ENCODE data around the gene SLC35G2.
"Not testable (repeated sequence)": the region's sequence is repeated elsewhere in the genome, so short reads cannot be mapped to it uniquely, and the experiment has no call there.

Gene SLC35G2

DNA sequence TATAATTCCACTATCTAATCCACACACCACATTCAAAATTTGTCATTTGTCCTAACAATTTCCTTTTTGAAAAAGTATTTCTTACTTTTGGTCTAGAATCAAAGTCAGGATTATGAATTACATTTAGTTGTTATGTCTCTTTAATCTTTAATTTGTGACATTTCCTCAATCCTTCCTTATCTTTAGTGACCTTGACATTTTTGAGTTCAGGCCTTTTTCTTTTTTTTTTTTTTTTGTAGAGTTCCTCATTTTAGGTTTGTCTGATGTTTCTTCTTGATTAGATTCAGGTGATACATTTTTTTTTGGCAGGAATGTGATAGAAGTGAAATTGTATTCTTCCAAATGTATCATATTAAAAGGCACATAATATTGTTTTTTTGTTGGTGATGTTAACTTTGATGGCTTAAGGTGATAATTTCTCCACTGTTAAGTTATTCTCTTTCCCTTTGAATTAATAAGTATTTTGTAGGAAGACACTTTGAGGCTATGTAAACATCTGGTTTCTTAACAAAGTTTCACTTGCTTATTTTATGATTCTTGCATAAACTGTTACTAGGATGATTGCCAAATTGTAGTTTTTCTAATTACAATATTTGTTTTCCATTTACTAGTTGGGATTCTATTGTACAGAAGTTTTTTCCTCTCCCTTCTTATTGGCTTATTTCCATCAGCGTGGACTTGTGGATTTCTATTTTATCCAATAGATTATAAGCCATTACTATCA is 16.3 kb downstream of the SLC35G2 start:
- no peak for DNase-seq (ENCODE audit: low read depth)

DNA sequence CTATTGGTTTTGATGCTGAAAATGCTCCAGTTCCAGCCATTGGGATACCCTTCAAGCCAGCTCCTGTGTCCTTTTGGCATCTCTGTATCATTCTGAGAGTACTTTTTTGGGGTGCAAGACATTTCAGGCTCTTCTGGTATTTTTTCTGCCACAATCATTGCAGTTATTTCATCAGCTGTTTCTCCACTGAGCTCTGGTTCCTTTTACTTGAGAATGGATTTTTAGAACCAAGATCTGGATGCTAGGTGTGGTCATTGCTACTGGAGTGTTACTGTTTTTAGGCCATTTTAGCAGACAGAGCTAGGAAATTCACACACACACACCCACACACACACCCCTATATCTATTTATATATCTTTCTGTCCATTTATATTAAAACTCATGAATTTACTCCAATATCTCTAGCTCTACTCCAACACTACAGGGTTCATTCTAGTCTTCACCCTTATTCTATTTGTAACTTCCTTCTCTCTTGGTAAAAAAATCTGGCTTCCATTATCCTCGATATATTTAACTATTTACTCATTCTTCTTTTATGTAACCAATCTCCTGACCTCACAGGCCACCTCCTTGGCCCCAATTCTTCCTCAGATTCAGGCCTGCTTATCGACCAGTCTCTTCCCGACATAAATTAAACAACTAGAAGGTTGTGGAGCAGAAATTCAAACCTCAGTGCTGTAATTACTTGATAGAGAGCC is 17.0 kb downstream of the SLC35G2 start:
- no peak for DNase-seq (ENCODE audit: low read depth)

DNA sequence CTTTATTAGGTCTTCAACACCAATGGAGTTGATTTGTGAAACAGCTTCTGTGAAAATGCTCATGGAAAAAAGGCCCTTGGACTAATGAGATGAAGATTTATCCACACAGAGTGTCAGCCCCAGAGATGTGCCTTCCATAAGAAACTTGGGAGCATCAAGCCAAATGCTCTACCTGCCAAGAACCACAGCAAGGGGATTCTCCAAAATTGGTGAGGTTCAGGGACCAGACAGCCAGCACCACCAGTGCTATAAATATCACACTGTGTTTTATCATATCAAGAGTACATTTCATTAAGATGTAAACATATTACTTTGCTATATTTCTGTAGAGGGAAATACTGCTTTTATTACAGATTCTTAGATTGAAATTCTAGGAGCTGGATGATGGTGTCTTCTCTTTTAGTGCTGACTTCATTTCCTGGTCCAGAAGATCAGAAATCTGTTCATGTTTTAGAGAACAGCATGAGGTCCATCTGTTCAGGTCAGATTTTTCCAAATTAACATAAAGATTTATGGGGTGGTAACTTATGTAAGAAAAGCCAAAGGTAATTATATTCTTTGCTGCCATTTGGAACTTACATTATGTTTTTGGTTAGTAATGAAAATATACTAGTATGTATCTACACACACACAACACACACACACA is 17.7 kb downstream of the SLC35G2 start:
- no peak for DNase-seq (ENCODE audit: low read depth)

DNA sequence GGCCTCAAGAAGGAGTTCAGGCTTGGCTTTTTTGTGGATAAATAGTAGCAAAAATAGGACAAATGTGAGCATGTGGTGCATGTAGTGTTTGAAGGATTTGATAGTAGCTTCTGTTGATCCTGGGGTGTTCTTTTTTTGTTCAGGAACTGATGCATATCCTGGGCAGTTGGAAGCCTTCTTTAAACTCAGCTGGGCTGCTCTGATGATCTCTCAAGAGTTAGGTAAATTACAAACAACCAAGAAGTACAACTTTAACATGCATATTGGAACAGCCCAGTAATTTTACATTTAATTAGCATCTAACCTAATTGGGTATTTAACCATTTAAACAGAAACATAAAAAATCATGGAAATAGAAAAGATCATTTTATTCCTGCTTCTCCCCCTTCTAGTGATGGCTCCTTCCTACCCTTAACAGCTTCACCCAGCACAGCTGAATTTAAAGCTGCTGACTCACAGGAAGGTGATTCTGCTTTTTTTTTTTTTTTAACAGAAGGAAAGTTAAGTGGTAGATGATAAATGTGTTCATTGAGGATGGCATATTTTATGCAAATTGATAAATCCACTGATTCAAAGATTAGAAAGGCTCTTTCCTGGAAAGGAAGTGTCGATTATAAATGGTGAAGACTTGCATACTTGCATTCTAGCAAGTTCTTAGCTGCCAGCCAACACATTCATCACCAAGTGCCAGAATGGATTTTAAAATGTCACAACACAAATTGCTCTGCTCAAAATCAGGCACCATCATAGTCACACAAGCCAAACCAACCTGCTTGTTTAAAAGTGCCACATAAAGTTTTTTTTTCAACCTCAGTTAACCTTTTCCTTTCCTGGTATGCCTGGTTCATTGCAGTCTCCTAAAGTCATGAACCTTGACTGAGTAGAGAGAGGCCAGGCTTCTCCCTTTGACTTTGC is 20.0 kb downstream of the SLC35G2 start:
- DNase-seq (ENCODE audit: low read depth): no peak

DNA sequence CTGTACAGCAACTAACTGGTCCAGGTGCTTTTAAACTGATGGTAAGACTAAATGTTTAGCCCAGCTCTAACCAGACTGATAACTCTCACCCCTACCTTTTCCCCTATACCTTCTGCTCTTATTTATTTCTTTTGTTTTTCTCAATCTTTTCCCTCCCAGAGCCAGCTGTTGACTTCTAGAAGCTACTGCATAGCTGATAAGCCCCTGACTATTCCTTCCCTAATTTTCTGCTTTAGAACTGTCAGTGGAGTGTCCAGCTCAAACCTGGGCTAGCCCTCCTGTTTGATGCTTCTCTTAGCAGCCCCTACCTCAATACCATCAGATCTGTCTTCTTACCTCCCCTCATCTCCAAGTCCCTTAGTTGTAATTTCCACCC is 20.6 kb downstream of the SLC35G2 start:
- no peak for DNase-seq (ENCODE audit: low read depth)

DNA sequence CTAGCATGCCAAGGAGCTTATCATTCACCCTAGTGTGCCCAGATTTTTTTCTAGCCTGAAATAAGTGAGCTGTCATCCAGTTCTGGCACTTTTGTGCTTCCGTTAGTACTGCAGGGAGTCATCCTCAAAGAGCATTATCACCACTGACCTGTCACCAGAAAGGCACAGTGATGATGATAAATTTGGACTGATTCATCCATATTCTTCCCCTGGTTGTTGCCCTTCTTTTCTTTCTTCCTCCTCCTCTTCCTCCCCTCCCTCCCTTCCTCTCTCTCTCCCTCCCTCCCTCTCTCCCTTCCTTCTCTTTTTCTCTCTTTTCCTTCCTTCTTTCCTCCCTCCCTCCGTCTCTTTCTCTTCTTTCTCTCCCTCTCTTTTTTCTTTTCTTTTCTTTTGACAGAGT is 21.3 kb downstream of the SLC35G2 start:
- DNase-seq (ENCODE audit: low read depth): no peak

DNA sequence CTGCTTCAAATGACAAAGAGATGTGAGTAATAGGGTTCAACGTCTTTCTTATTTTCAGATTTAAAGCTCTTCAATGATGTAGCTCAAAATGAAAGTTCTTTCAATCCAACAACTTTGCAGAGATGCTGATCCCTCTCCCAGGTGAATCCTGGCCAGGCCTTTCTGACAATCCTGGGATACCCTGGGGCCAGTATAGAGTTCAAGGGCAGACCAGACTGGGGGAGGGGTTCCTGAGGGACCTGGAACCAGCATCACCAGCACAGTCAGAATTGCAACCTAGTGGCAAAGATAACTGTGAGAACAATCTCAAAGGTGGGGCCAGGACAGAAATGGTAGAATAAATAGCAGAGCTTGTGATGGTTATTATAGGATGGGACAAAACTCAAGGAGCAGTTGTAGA is 23.4 kb downstream of the SLC35G2 start:
- DNase-seq (ENCODE audit: low read depth): no peak

DNA sequence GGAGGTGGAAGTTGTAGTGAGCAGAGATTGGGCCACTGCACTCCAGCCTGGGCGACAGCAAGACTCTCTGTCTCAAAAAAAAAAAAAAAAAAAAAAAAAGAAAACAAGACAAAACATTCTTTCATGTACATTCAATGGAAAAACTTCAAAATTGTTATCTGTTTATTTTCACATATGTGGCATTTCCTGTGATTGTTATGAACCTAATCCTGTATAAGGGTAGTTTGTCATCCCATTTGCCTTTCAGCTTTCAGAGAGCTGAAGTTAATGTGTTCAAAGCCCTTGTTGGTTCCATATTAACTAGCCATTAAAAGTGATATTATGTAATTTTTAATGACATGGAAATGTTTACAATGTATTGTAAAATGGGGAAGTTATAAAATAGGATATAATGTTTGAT is 25.8 kb downstream of the SLC35G2 start:
- DNase-seq (ENCODE audit: low read depth): no peak

DNA sequence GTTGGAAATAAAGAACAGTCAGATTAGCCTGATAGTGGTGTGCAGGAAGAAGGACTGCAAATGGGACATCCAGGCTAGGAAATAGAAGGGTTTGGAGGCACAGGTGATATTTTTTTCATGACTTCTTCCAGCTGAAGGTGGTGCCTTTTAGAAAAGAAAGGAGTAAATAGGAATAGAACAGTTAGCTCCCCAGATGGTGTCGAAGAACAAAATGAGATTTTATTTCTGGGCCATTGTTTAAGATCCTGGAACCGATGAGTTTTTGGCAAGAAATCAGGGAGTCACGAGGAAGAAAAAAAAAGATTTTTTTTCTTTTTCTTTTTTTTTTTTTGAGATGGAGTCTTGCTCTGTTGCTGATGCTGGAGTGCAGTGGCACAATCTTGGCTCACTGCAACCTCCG is 33.3 kb downstream of the SLC35G2 start:
- no peak for DNase-seq (ENCODE audit: low read depth)

DNA sequence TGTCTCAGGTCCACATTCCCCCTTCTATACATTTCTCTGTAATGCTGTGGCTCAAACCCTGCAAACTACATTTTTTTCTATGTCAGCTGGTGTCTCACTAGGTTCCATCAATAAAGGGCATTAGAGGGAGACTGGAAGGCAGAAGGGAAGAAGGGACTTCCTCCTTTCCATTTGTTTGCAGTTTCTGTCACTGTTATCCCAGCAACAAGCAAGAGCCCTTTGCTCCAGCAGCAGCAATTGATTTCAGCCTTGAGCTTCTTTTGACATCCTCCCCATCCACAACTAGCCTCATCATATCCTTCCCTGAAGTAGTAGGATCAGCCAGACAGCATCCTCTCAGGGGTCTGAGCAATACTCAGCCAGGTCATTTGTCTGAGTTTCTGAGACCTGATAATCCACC is 37.7 kb downstream of the SLC35G2 start:
- no peak for DNase-seq (ENCODE audit: low read depth)

DNA sequence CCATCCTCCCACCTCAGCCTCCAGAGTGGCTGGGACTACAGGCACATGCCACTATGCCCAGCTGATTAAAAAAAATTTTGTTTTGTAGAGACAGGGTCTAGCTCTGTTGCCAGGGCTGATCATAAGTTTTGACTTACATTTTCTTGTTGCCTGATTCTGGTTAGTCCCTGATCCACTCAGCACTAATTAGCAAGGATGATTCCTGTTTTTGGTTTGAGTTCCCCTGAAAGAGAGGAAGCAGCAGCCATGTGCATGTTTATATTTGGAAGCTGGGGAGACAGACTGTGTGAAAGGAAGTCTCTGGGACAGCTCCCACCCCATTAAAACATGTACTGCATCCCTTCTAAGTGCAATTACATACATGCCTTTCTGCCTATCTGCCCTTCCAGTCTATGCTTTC is 39.5 kb downstream of the SLC35G2 start:
- no peak for DNase-seq (ENCODE audit: low read depth)

DNA sequence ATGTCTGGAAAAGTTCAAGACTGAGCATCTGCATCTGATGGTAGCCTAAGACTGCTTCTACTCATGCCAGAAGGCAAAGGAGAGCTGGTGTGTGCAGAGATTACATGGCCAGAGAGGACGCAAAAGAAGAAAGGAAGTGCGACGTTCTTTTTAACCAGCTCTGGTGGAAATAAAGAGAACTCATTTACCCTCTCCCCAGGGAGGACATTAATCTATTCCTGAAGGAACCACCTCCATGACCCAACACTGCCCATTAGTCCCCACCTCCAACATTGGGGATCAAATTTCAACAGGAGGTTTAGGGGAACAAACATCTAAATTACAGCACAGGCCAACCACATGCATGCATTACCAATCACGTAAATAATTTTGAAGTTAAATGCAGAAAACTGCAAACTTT is 41.6 kb downstream of the SLC35G2 start:
- no peak for DNase-seq (ENCODE audit: low read depth)

DNA sequence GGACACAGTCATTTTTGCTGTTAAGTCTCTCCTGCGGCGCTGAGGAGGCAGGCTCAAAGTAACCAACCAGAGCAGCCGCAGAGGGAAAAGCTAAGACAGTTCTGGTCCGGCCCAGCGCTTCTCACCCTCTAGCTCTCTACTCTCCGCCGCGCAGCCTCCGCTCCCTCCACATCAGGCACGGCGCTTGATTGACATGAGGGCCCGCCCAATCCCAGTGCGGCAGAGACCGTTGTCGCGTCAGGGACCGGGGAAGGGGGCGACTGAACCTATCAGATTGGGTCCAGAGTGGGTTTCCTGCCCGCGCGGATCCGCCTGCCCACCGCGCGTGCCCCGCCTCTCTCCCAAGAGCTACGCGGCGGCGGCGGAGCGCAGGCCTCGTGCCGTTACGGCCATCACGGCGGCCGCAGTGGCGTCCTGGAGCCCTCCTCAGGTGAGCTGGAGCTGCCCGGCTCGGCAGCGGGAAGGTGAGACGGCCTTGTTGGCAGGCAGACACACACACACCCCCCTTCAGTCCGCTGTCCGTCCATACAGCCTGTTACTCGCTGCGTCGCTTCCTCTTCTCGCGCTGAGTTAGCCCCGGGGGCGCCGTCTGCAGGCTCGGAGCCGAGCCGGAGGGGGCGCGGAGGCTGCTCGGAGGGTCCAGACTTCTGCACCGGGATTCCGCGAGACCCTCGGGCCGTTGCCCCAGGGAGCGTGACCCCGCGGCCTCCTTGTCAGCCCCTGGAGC is 43.1 kb downstream of the SLC35G2 start, which contains the start of gene NCK1:
Gene NCK1 (plus strand): TSS at position 319 of the 727 bp plus-strand sequence. CDS start 65,794 bp downstream, outside the sequence.
- peak; percentile 98 for DNase-seq (ENCODE audit: low read depth)

DNA sequence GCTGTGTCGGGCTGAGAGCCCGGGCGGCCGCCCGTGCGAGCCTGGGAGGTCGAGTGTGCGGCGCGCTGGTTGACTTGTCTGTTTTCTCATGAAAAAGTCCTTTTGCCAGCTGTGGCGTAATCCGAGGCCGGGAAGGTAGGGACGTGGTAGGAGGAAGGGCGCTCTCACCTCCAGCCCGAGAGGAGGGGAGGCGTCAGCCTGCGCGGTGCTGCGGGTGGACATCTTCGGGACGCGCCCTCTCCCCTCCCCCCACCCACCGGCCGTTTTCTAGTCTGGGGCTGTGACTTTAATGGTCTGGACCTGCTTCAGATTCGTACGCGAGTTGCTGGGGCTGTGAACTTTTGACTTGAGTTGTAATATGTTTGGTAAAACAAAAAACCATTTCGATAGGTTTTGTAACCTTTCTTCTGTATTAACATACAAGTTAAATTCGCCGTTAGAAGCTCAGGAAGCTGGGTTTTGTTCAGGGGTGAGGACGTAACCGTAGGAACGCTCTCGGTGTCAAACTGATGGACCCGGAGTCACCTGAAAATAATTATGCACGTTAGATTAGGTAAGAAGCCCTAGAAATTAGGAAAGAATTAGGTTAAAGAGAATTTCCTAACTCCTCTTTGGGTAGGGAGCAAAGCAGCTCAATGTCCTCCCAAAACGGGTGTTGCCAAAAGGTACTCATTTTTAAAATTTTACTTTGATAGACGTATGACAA is 43.8 kb downstream of the SLC35G2 start:
- DNase-seq (ENCODE audit: low read depth): peak; percentile 25

DNA sequence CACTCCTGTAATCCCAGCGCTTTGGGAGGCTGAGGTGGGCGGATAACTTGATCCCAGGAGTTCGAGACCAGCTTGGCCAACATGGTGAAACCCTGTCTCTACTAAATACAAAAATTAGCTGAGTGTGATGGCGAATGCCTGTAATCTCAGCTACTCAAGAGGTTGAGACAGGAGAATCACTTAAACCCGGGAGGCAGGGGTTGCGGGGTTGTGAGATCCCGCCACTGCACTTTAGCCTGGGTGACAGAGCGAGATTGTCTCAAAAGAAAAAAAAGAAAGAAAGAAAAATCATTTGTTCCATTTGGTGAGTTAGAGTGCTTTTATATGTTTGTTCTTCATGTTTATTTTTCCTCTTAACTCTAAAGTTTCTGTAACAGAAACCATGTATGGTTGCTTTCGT is 50.4 kb downstream of the SLC35G2 start:
- DNase-seq (ENCODE audit: low read depth): no peak

DNA sequence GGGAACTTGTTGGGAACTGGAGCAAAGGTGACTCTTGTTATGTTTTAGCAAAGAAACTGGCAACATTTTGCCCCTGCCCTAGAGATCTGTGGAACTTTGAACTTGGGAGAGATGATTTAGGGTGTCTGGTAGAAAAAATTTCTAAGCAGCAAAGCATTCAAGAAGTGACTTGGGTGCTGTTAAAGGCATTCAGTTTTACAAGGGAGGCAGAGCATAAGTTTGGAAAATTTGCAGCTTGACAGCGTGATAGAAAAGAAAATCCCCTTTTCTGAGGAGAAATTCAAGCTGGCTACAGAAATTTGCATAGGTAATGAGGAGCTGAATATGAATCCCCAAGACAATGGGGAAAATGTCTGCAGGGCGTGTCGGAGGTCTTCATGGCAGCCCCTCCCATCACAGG is 53.3 kb downstream of the SLC35G2 start:
- DNase-seq (ENCODE audit: low read depth): not testable (repeated sequence)

DNA sequence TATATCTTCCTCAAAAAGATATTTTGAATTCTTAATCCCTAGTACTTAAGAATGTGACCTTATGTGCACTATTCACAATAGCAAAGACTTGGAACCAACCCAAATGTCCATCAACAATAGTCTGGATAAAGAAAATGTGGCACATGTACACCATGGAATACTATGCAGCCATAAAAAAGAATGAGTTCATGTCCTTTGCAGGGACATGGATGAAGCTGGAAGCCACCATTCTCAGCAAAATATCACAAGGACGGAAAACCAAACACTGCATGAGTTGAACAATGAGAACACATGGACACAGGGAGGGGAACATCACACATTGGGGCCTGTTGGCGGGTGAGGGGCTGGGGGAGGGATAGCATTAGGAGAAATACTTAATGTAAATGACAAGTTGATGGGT is 60.6 kb downstream of the SLC35G2 start:
- not testable (repeated sequence) for DNase-seq (ENCODE audit: low read depth)

DNA sequence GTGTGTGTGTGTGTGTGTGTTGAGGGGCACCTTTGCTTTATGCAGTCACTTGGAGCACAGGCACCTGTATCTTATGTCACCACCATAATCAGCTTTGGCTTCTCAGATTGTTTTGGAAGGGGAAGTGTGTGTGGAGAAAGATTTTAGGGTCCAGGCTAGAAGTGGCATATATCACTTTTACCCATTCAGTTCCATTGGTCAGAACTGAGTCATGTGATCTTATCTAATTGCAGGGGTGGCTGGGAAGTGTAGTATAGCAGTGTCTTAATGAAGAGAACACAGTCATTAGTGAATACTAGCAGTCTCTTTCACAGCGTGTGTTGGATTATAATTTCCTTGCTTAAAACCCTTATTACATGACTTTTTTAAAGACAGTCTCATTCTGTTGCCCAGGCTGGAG is 63.6 kb downstream of the SLC35G2 start:
- no peak for DNase-seq (ENCODE audit: low read depth)

DNA sequence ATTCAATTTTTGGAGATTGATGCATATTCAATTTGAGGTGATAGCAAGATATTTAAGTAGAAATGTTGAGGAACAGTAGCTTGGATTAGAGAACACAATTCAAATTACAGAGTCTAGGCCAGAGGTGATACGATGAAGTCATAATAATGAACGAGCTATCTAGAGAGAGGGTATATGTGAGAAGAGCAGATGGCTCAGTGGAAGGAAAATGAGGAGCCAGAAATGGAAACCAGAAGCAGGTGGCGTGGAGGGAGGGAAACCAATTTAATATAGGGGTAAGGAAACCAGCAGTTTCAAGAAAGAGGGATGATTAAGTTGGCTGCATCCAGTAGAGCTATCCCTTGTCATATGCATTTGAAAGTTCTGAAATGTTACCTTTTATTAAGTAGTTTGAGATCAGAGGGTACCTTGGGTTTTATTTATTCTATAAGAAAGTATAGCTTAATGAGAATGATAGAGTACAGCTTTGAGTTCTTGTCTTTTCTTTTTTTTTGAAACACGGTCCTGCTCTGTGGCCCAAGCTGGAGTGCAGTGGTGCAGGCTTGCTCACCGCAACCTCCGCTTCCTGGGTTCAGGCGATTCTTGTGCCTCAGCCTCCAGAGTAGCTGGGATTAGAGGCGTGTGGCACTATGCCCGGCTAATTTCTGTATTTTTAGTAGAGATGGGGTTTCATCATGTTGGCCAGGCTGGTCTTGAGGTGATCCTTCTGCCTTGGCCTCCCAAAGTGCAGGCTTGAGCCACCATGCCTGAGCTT is 65.2 kb downstream of the SLC35G2 start:
- no peak for DNase-seq (ENCODE audit: low read depth)
